Measurements from ENCODE around the gene NMNAT2. TPM values are rescaled to one million over a fixed set of nuclear protein-coding genes. Genes with fewer than 3 reads are reported as not detected.

NMNAT2 gene
- total and polyA plus RNA-seq, 2 experiments from 2014 or later: 2.4 to 4.2 TPM

- Histone ChIP-seq H3K36me3 (ENCODE audit: low read depth) (no peaks in the 10 kb centered on the region), H3K9ac (no peak overlapping the region), H3K4me3 (no peak overlapping the region), H3K9me2 (ENCODE audit: insufficient read depth) (no peaks in the 10 kb centered on the region), H3K4me1 (ENCODE audit: insufficient read depth) (peaks cover 8% of the 10 kb centered on the region), H3F3A (ENCODE audit: insufficient read depth) (no peaks in the 10 kb centered on the region), H3K27ac (no peak overlapping the region), H3K27me3 (replicated peaks; ENCODE audit: insufficient read depth) (no peaks in the 10 kb centered on the region), H2AFZ (no peak overlapping the region), H4K20me1 (ENCODE audit: insufficient read depth) (no peaks in the 10 kb centered on the region), H3K79me2 (ENCODE audit: insufficient read depth) (no peaks in the 10 kb centered on the region), H3K9me3 (ENCODE audit: low read depth) (no peaks in the 10 kb centered on the region), H3K4me2 (ENCODE audit: unreplicated experiment) (no peak overlapping the region)
- in situ Hi-C loops (cut with MboI): no loop called here
- TF ChIP-seq EZH2 (IDR thresholded peaks at IDR 0.05; ENCODE audit: insufficient read depth, poor library complexity, severe bottlenecking) (no peak), EZH2phosphoT487 (IDR thresholded peaks at IDR 0.05; ENCODE audit: insufficient read depth, low read depth) (no peak)
- no peak for DNase-seq
- WGBS, 2 experiments (ENCODE audit: low coverage in 1 of 2, low lambda C conversion rate in 2 of 2, missing lambda C conversion rate in 2 of 2): 76 to 78% methylated on average over 7 of the region's 7 CpGs
Observed at GRCh38 chr1:183304440-183305107, 113.6 kb downstream of the NMNAT2 start.

- TF ChIP-seq EZH2phosphoT487 (IDR thresholded peaks at IDR 0.05; ENCODE audit: insufficient read depth, low read depth) (no peak), EZH2 (IDR thresholded peaks at IDR 0.05; ENCODE audit: insufficient read depth, poor library complexity, severe bottlenecking) (no peak)
- Histone ChIP-seq H3K36me3 (ENCODE audit: low read depth) (no peaks in the 10 kb centered on the region), H3K9me2 (ENCODE audit: insufficient read depth) (no peaks in the 10 kb centered on the region), H3K9me3 (ENCODE audit: low read depth) (no peaks in the 10 kb centered on the region), H4K20me1 (ENCODE audit: insufficient read depth) (no peaks in the 10 kb centered on the region), H3K4me3 (no peak overlapping the region), H3K4me2 (ENCODE audit: unreplicated experiment) (no peak overlapping the region), H3F3A (ENCODE audit: insufficient read depth) (no peaks in the 10 kb centered on the region), H3K9ac (no peak overlapping the region), H3K79me2 (ENCODE audit: insufficient read depth) (no peaks in the 10 kb centered on the region), H3K27ac (0 out of 2 replicates have a peak overlapping the region, but pooled peaks have one; percentile 0), H3K27me3 (replicated peaks; ENCODE audit: insufficient read depth) (no peaks in the 10 kb centered on the region), H2AFZ (no peak overlapping the region), H3K4me1 (ENCODE audit: insufficient read depth) (peaks cover 8% of the 10 kb centered on the region)
- peak; percentile 72 for DNase-seq
- in situ Hi-C loops (cut with MboI): no loop called here
- 96 to 99% methylated on average over 3 of the region's 3 CpGs for WGBS, 2 experiments (ENCODE audit: low coverage in 1 of 2, low lambda C conversion rate in 2 of 2, missing lambda C conversion rate in 2 of 2)
Observed at GRCh38 chr1:183303901-183304300, 114.3 kb downstream of the NMNAT2 start.

- Histone ChIP-seq H3K4me3 (no peak overlapping the region), H3K27me3 (replicated peaks; ENCODE audit: insufficient read depth) (no peaks in the 10 kb centered on the region), H4K20me1 (ENCODE audit: insufficient read depth) (no peaks in the 10 kb centered on the region), H2AFZ (peak overlapping the region; percentile 48), H3K4me1 (ENCODE audit: insufficient read depth) (peaks cover 8% of the 10 kb centered on the region), H3K9me2 (ENCODE audit: insufficient read depth) (no peaks in the 10 kb centered on the region), H3K36me3 (ENCODE audit: low read depth) (no peaks in the 10 kb centered on the region), H3K79me2 (ENCODE audit: insufficient read depth) (no peaks in the 10 kb centered on the region), H3K4me2 (ENCODE audit: unreplicated experiment) (no peak overlapping the region), H3K9me3 (ENCODE audit: low read depth) (no peaks in the 10 kb centered on the region), H3K9ac (no peak overlapping the region), H3K27ac (0 out of 2 replicates have a peak overlapping the region, but pooled peaks have one; percentile 0), H3F3A (ENCODE audit: insufficient read depth) (no peaks in the 10 kb centered on the region)
- 39 to 44% methylated on average over 4 of the region's 4 CpGs for WGBS, 2 experiments (ENCODE audit: low coverage in 1 of 2, low lambda C conversion rate in 2 of 2, missing lambda C conversion rate in 2 of 2)
- in situ Hi-C loops (cut with MboI): no loop called here
- DNase-seq: peak; percentile 10
- TF ChIP-seq EZH2 (IDR thresholded peaks at IDR 0.05; ENCODE audit: insufficient read depth, poor library complexity, severe bottlenecking) (no peak), EZH2phosphoT487 (IDR thresholded peaks at IDR 0.05; ENCODE audit: insufficient read depth, low read depth) (no peak)
Observed at GRCh38 chr1:183303323-183303645, 114.9 kb downstream of the NMNAT2 start.

DNA sequence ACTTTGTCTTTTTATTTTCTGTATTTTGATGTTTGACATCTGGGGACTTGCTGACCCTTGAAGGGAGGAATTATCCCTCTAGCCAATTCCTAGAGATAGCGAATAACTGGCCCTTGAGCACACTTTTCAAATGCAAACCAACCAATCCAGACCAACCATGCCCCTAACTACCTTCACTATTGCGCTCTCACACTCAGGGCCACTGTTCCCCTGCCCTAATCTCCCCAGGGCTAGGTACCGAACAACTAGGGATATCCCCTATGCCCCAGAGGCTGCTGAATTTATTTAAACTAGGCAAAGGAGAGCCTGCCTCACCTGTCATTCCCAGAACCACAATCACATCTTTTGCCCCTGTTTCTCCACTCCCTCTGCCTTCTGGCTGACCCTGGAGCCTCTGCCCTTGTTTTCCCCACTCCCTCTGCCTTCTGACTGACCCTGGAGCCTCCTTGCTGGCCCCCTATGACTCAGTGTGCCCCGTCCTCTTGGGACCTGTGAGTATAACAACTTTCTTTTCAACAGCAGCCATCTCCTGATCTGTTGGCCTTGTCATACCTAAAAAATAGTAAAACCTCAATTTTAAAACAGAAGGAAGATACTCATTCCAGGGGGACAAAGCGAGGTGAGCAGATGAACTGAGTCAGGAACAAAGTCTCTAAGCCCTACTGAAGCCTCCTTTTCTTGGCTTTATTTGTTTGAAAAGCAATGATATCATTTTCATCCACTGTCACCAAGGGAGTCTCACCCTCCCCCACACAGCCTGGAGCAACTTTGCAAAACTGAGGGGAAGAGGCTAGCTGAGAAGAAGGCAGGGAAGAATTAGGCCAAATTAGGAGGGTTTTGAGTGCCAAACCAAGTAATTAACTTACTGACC lies 115.5 kb downstream of the NMNAT2 start:
- H3K4me3 ChIP-seq: no peak overlapping the region
- in situ Hi-C loops (cut with MboI): no loop called here
- peak overlapping the region; percentile 48 for H2AFZ ChIP-seq
- no peaks in the 10 kb centered on the region for H3K9me2 ChIP-seq (ENCODE audit: insufficient read depth)
- no peaks in the 10 kb centered on the region for H3K79me2 ChIP-seq (ENCODE audit: insufficient read depth)
- WGBS, 2 experiments (ENCODE audit: low coverage in 1 of 2, low lambda C conversion rate in 2 of 2, missing lambda C conversion rate in 2 of 2): 85 to 87% methylated on average over 5 of the region's 5 CpGs
- no peak overlapping the region for H3K9ac ChIP-seq
- DNase-seq: peak; percentile 36
- TF ChIP-seq EZH2 (IDR thresholded peaks at IDR 0.05; ENCODE audit: insufficient read depth, poor library complexity, severe bottlenecking) (no peak), EZH2phosphoT487 (IDR thresholded peaks at IDR 0.05; ENCODE audit: insufficient read depth, low read depth) (no peak)
- H3K4me1 ChIP-seq (ENCODE audit: insufficient read depth): peaks cover 8% of the 10 kb centered on the region
- 0 out of 2 replicates have a peak overlapping the region, but pooled peaks have one; percentile 0 for H3K27ac ChIP-seq
- H3K36me3 ChIP-seq (ENCODE audit: low read depth): no peaks in the 10 kb centered on the region
- no peaks in the 10 kb centered on the region for H4K20me1 ChIP-seq (ENCODE audit: insufficient read depth)
- H3K4me2 ChIP-seq (ENCODE audit: unreplicated experiment): no peak overlapping the region
- H3F3A ChIP-seq (ENCODE audit: insufficient read depth): no peaks in the 10 kb centered on the region
- H3K27me3 ChIP-seq (replicated peaks; ENCODE audit: insufficient read depth): no peaks in the 10 kb centered on the region
- H3K9me3 ChIP-seq (ENCODE audit: low read depth): no peaks in the 10 kb centered on the region

Measured in GM23248 (cell line).